IMR-90 (cell line): Measurements from ENCODE around the gene ZNF415.

Experiments
- CEBPB ChIP-seq: IDR thresholded peaks from 2 replicates; pipeline ENCODE4 v1.6.1; 2012; ENCODE audit warnings: low read depth, low read length, improper control_type of control experiment
- CTCF ChIP-seq: conservative IDR thresholded peaks from 2 replicates; pipeline ENCODE4 v1.5.1; 2012; ENCODE audit warnings: mild to moderate bottlenecking, low read depth, low read length, improper control_type of control experiment
- MAZ ChIP-seq: IDR thresholded peaks from 2 replicates; pipeline ENCODE4 v1.6.1; 2012; ENCODE audit warnings: low read depth, mild to moderate bottlenecking, low read length, improper control_type of control experiment, moderate library complexity, borderline replicate concordance
- POLR2A ChIP-seq: IDR thresholded peaks from 2 replicates; pipeline ENCODE4 v1.6.1; 2012; ENCODE audit warnings: mild to moderate bottlenecking, low read depth, low read length
- SMC3 ChIP-seq: fragments of 150-350 bp; IDR thresholded peaks from 2 replicates; pipeline ENCODE4 v1.6.1; 2016; ENCODE audit warnings: low read depth, mild to moderate bottlenecking, antibody characterized with exemption, low read length, moderate library complexity

GRCh38 chr19:53085496-53085895, 47.2 kb downstream of the ZNF415 start:
- TF ChIP-seq CEBPB = no peak
- TF ChIP-seq MAZ = no peak
- no peak for TF ChIP-seq SMC3
- no peak for TF ChIP-seq CTCF
- no peak for TF ChIP-seq POLR2A
